ENCODE data around the gene YKT6. TPM values are rescaled to one million over a fixed set of nuclear protein-coding genes. Genes with fewer than 3 reads are reported as not detected.

The YKT6 gene
- total and polyA plus RNA-seq, 2 experiments from 2014 or later = 33.5 to 114 TPM

DNA sequence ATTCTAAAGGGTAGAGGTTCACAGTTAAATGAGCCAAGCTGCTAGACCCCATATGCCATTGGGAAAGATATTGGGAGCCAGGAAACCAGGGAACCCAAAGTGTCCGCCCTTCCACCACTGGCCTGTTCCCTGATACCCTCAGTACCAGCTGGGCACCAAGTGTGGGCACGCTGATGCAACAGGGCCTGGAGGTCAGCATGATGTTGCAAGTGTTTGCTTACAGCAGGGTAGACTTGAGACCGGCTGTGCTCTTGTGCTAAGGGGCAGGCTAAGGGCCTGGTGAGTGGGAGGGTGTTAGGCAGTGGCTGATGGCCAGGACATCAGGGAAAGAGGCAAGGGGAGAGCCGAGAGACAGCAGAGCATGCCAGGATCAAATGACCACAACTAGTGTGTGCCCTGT is 38.6 kb upstream of the YKT6 start:
- Histone ChIP-seq H3K9me2 (ENCODE audit: insufficient read depth) (no peaks in the 10 kb centered on the region), H3K79me2 (replicated peaks; ENCODE audit: insufficient read depth) (no peaks in the 10 kb centered on the region), H3K4me3 (no peak overlapping the region), H3K27ac (ENCODE audit: low read depth) (no peak overlapping the region), H3K36me3 (ENCODE audit: insufficient read depth) (no peaks in the 10 kb centered on the region), H3K4me1 (ENCODE audit: insufficient read depth) (no peaks in the 10 kb centered on the region), H3F3A (replicated peaks; ENCODE audit: low read depth) (no peaks in the 10 kb centered on the region), H3K27me3 (ENCODE audit: insufficient read depth) (no peaks in the 10 kb centered on the region), H4K20me1 (replicated peaks; ENCODE audit: insufficient read depth) (no peaks in the 10 kb centered on the region), H2AFZ (no peak overlapping the region), H3K4me2 (no peak overlapping the region)
- Mint-ChIP-seq H3K4me1 (peaks cover 13% of the 10 kb centered on the region), H3K36me3 (ENCODE audit: low read depth) (no peaks in the 10 kb centered on the region), H3K9me3 (peaks cover 6% of the 10 kb centered on the region; the same call in 2 of the 3 replicates), H3K27ac (no peak overlapping the region), H3K27me3 (ENCODE audit: insufficient read depth, low read depth, poor library complexity) (peaks cover 2% of the 10 kb centered on the region), H3K4me3 (no peak overlapping the region)
- DNase-seq (ENCODE audit: low spot score) = no peak
- no peak for ATAC-seq
- TF ChIP-seq, protein P1, sequence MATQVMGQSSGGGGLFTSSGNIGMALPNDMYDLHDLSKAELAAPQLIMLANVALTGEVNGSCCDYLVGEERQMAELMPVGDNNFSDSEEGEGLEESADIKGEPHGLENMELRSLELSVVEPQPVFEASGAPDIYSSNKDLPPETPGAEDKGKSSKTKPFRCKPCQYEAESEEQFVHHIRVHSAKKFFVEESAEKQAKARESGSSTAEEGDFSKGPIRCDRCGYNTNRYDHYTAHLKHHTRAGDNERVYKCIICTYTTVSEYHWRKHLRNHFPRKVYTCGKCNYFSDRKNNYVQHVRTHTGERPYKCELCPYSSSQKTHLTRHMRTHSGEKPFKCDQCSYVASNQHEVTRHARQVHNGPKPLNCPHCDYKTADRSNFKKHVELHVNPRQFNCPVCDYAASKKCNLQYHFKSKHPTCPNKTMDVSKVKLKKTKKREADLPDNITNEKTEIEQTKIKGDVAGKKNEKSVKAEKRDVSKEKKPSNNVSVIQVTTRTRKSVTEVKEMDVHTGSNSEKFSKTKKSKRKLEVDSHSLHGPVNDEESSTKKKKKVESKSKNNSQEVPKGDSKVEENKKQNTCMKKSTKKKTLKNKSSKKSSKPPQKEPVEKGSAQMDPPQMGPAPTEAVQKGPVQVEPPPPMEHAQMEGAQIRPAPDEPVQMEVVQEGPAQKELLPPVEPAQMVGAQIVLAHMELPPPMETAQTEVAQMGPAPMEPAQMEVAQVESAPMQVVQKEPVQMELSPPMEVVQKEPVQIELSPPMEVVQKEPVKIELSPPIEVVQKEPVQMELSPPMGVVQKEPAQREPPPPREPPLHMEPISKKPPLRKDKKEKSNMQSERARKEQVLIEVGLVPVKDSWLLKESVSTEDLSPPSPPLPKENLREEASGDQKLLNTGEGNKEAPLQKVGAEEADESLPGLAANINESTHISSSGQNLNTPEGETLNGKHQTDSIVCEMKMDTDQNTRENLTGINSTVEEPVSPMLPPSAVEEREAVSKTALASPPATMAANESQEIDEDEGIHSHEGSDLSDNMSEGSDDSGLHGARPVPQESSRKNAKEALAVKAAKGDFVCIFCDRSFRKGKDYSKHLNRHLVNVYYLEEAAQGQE (IDR thresholded peaks at IDR 0.05; ENCODE audit: unreplicated experiment) = no peak
- TF ChIP-seq NANOG (IDR thresholded peaks at IDR 0.05; ENCODE audit: borderline replicate concordance) (no peak), EZH2phosphoT487 (IDR thresholded peaks at IDR 0.05; ENCODE audit: unreplicated experiment) (no peak), POLR2AphosphoS5 (IDR thresholded peaks at IDR 0.05; ENCODE audit: low read depth) (no peak), JUNB (IDR thresholded peaks at IDR 0.05; ENCODE audit: unreplicated experiment) (no peak), CREB1 (CRISPR knock-in tag; IDR thresholded peaks at IDR 0.05; ENCODE audit: low read depth) (no peak), ZNF114 (CRISPR knock-in tag; IDR thresholded peaks at IDR 0.05) (no peak), ZNF331 (CRISPR knock-in tag; IDR thresholded peaks at IDR 0.05; ENCODE audit: low read depth) (no peak)
- TF ChIP-seq, protein P2, sequence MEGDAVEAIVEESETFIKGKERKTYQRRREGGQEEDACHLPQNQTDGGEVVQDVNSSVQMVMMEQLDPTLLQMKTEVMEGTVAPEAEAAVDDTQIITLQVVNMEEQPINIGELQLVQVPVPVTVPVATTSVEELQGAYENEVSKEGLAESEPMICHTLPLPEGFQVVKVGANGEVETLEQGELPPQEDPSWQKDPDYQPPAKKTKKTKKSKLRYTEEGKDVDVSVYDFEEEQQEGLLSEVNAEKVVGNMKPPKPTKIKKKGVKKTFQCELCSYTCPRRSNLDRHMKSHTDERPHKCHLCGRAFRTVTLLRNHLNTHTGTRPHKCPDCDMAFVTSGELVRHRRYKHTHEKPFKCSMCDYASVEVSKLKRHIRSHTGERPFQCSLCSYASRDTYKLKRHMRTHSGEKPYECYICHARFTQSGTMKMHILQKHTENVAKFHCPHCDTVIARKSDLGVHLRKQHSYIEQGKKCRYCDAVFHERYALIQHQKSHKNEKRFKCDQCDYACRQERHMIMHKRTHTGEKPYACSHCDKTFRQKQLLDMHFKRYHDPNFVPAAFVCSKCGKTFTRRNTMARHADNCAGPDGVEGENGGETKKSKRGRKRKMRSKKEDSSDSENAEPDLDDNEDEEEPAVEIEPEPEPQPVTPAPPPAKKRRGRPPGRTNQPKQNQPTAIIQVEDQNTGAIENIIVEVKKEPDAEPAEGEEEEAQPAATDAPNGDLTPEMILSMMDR (conservative IDR thresholded peaks at IDR 0.05; ENCODE audit: low read depth in 2 of 2) = no peak
- TF ChIP-seq, protein P3, sequence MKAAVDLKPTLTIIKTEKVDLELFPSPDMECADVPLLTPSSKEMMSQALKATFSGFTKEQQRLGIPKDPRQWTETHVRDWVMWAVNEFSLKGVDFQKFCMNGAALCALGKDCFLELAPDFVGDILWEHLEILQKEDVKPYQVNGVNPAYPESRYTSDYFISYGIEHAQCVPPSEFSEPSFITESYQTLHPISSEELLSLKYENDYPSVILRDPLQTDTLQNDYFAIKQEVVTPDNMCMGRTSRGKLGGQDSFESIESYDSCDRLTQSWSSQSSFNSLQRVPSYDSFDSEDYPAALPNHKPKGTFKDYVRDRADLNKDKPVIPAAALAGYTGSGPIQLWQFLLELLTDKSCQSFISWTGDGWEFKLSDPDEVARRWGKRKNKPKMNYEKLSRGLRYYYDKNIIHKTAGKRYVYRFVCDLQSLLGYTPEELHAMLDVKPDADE (IDR thresholded peaks at IDR 0.05) = no peak
- TF ChIP-seq, protein P4, sequence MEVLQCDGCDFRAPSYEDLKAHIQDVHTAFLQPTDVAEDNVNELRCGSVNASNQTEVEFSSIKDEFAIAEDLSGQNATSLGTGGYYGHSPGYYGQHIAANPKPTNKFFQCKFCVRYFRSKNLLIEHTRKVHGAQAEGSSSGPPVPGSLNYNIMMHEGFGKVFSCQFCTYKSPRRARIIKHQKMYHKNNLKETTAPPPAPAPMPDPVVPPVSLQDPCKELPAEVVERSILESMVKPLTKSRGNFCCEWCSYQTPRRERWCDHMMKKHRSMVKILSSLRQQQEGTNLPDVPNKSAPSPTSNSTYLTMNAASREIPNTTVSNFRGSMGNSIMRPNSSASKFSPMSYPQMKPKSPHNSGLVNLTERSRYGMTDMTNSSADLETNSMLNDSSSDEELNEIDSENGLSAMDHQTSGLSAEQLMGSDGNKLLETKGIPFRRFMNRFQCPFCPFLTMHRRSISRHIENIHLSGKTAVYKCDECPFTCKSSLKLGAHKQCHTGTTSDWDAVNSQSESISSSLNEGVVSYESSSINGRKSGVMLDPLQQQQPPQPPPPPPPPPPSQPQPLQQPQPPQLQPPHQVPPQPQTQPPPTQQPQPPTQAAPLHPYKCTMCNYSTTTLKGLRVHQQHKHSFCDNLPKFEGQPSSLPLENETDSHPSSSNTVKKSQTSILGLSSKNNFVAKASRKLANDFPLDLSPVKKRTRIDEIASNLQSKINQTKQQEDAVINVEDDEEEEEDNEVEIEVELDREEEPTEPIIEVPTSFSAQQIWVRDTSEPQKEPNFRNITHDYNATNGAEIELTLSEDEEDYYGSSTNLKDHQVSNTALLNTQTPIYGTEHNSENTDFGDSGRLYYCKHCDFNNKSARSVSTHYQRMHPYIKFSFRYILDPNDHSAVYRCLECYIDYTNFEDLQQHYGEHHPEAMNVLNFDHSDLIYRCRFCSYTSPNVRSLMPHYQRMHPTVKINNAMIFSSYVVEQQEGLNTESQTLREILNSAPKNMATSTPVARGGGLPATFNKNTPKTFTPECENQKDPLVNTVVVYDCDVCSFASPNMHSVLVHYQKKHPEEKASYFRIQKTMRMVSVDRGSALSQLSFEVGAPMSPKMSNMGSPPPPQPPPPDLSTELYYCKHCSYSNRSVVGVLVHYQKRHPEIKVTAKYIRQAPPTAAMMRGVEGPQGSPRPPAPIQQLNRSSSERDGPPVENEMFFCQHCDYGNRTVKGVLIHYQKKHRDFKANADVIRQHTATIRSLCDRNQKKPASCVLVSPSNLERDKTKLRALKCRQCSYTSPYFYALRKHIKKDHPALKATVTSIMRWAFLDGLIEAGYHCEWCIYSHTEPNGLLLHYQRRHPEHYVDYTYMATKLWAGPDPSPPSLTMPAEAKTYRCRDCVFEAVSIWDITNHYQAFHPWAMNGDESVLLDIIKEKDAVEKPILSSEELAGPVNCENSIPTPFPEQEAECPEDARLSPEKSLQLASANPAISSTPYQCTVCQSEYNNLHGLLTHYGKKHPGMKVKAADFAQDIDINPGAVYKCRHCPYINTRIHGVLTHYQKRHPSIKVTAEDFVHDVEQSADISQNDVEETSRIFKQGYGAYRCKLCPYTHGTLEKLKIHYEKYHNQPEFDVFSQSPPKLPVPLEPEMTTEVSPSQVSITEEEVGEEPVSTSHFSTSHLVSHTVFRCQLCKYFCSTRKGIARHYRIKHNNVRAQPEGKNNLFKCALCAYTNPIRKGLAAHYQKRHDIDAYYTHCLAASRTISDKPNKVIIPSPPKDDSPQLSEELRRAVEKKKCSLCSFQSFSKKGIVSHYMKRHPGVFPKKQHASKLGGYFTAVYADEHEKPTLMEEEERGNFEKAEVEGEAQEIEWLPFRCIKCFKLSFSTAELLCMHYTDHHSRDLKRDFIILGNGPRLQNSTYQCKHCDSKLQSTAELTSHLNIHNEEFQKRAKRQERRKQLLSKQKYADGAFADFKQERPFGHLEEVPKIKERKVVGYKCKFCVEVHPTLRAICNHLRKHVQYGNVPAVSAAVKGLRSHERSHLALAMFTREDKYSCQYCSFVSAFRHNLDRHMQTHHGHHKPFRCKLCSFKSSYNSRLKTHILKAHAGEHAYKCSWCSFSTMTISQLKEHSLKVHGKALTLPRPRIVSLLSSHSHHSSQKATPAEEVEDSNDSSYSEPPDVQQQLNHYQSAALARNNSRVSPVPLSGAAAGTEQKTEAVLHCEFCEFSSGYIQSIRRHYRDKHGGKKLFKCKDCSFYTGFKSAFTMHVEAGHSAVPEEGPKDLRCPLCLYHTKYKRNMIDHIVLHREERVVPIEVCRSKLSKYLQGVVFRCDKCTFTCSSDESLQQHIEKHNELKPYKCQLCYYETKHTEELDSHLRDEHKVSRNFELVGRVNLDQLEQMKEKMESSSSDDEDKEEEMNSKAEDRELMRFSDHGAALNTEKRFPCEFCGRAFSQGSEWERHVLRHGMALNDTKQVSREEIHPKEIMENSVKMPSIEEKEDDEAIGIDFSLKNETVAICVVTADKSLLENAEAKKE (CRISPR knock-in tag; IDR thresholded peaks at IDR 0.05) = no peak
